ENCODE measurements around the gene ATF1.

Gene ATF1

GRCh38 chr12:50839042-50839441 lies 75.1 kb downstream of the ATF1 start:
- Histone ChIP-seq H3K27me3 (ENCODE audit: insufficient read depth, poor library complexity, severe bottlenecking) (no peaks in the 10 kb centered on the region), H3K4me1 (ENCODE audit: insufficient read depth, poor library complexity, severe bottlenecking) (no peaks in the 10 kb centered on the region), H3K27ac (ENCODE audit: poor library complexity, severe bottlenecking) (no peak overlapping the region), H3K36me3 (ENCODE audit: low read depth) (no peaks in the 10 kb centered on the region), H3K9me3 (ENCODE audit: severe bottlenecking) (no peaks in the 10 kb centered on the region), H3K4me3 (ENCODE audit: severe bottlenecking) (no peak overlapping the region)
- ATAC-seq (ENCODE audit: low read depth), result no peak
- no peak for TF ChIP-seq CTCF (IDR thresholded peaks at IDR 0.05; ENCODE audit: poor library complexity, severe bottlenecking)
- no peak for DNase-seq (ENCODE audit: low spot score)

GRCh38 chr12:50840809-50841487 lies 77.0 kb downstream of the ATF1 start:
- Histone ChIP-seq H3K4me3 (ENCODE audit: severe bottlenecking) (no peak overlapping the region), H3K36me3 (ENCODE audit: low read depth) (no peaks in the 10 kb centered on the region), H3K27ac (ENCODE audit: poor library complexity, severe bottlenecking) (no peak overlapping the region), H3K27me3 (ENCODE audit: insufficient read depth, poor library complexity, severe bottlenecking) (no peaks in the 10 kb centered on the region), H3K9me3 (ENCODE audit: severe bottlenecking) (no peaks in the 10 kb centered on the region), H3K4me1 (ENCODE audit: insufficient read depth, poor library complexity, severe bottlenecking) (no peaks in the 10 kb centered on the region)
- no peak for TF ChIP-seq CTCF (IDR thresholded peaks at IDR 0.05; ENCODE audit: poor library complexity, severe bottlenecking)
- ATAC-seq (ENCODE audit: low read depth) (no peak), DNase-seq (ENCODE audit: low spot score) (no peak)

GRCh38 chr12:50841716-50842531 lies 78.0 kb downstream of the ATF1 start:
- H3K27ac ChIP-seq (ENCODE audit: poor library complexity, severe bottlenecking), result no peak overlapping the region
- no peaks in the 10 kb centered on the region for H3K9me3 ChIP-seq (ENCODE audit: severe bottlenecking)
- no peak for TF ChIP-seq CTCF (IDR thresholded peaks at IDR 0.05; ENCODE audit: poor library complexity, severe bottlenecking)
- H3K4me3 ChIP-seq (ENCODE audit: severe bottlenecking), result no peak overlapping the region
- no peak for DNase-seq (ENCODE audit: low spot score)
- no peaks in the 10 kb centered on the region for H3K27me3 ChIP-seq (ENCODE audit: insufficient read depth, poor library complexity, severe bottlenecking)
- H3K4me1 ChIP-seq (ENCODE audit: insufficient read depth, poor library complexity, severe bottlenecking), result no peaks in the 10 kb centered on the region
- no peak for ATAC-seq (ENCODE audit: low read depth)
- H3K36me3 ChIP-seq (ENCODE audit: low read depth), result no peaks in the 10 kb centered on the region

- no peaks in the 10 kb centered on the region for H3K4me1 ChIP-seq (ENCODE audit: insufficient read depth, poor library complexity, severe bottlenecking)
- no peaks in the 10 kb centered on the region for H3K27me3 ChIP-seq (ENCODE audit: insufficient read depth, poor library complexity, severe bottlenecking)
- H3K36me3 ChIP-seq (ENCODE audit: low read depth), result no peaks in the 10 kb centered on the region
- no peak within 1 kb of the TSS for H3K27ac ChIP-seq (ENCODE audit: poor library complexity, severe bottlenecking)
- no peak for TF ChIP-seq CTCF (IDR thresholded peaks at IDR 0.05; ENCODE audit: poor library complexity, severe bottlenecking)
- H3K9me3 ChIP-seq (ENCODE audit: severe bottlenecking), result no peaks in the 10 kb centered on the region
- DNase-seq (ENCODE audit: low spot score), result no peak
- H3K4me3 ChIP-seq (ENCODE audit: severe bottlenecking), result no peak within 1 kb of the TSS
- ATAC-seq (ENCODE audit: low read depth), result no peak
Measured at GRCh38 chr12:50842637-50843493, 79.0 kb downstream of the ATF1 start, which contains the start of gene TMPRSS12. TSS of gene TMPRSS12 (plus strand) at chr12:50842926. CDS start at chr12:50842965, 39 bp downstream.

All from RWPE2 (cell line).